H9 (cell line): ENCODE measurements around the gene TESK1. TPM values are rescaled to one million over a fixed set of nuclear protein-coding genes. Genes with fewer than 3 reads are reported as not detected.

Experiments used
- DNase-seq: peaks from one replicate; pipeline ENCODE4 v3.0.0-alpha.2; 2017
- H2AFZ ChIP-seq: one replicate; pipeline ENCODE4 v1.6.1; 2013; ENCODE audit warnings: mild to moderate bottlenecking, low read length, control low read depth, moderate library complexity
- H2AK5ac ChIP-seq: 2 replicates; pipeline ENCODE4 v1.6.1; 2013; ENCODE audit warnings: low read length, control low read depth, mixed read lengths; ENCODE audit not compliant: insufficient read length
- H2BK120ac ChIP-seq: one replicate; pipeline ENCODE4 v1.6.1; 2013; ENCODE audit warnings: low read depth, mild to moderate bottlenecking, low read length, control low read depth, inconsistent platforms; ENCODE audit not compliant: poor library complexity, severe bottlenecking
- H2BK12ac ChIP-seq: 2 replicates; pipeline ENCODE4 v1.6.1; 2013; ENCODE audit warnings: low read length, control low read depth, mixed read lengths, low read depth; ENCODE audit not compliant: insufficient read length
- H2BK15ac ChIP-seq: 2 replicates; pipeline ENCODE4 v1.6.1; 2013; ENCODE audit warnings: low read depth, low read length, control low read depth
- H2BK20ac ChIP-seq: one replicate; pipeline ENCODE4 v1.6.1; 2013; ENCODE audit warnings: low read depth, mild to moderate bottlenecking, low read length, control low read depth, inconsistent platforms; ENCODE audit not compliant: poor library complexity, severe bottlenecking
- H2BK5ac ChIP-seq: 2 replicates; pipeline ENCODE4 v1.6.1; 2013; ENCODE audit warnings: low read length, control low read depth, mixed read lengths; ENCODE audit not compliant: insufficient read length
- H3K14ac ChIP-seq: 2 replicates; pipeline ENCODE4 v1.6.1; 2013; ENCODE audit warnings: low read length, control low read depth; ENCODE audit not compliant: insufficient read depth
- H3K18ac ChIP-seq: 2 replicates; pipeline ENCODE4 v1.6.1; 2013; ENCODE audit warnings: low read depth, mild to moderate bottlenecking, mixed read lengths, low read length, control low read depth; ENCODE audit not compliant: insufficient read length
- H3K23ac ChIP-seq: 2 replicates; pipeline ENCODE4 v1.6.1; 2013; ENCODE audit warnings: low read length, control low read depth, mixed read lengths, low read depth; ENCODE audit not compliant: insufficient read length
- H3K23me2 ChIP-seq: 2 replicates; pipeline ENCODE4 v1.6.1; 2013; ENCODE audit warnings: low read depth, mild to moderate bottlenecking, mixed read lengths, low read length, control low read depth; ENCODE audit not compliant: insufficient read length, poor library complexity, severe bottlenecking
- H3K27ac ChIP-seq: 2 replicates; pipeline ENCODE4 v1.5.1; 2013; ENCODE audit warnings: low read length, control low read depth, mixed read lengths, low read depth; ENCODE audit not compliant: insufficient read length
- H3K27me3 ChIP-seq: 2 replicates; pipeline ENCODE4 v1.6.1; 2013; ENCODE audit warnings: low read length, control low read depth, inconsistent platforms; ENCODE audit not compliant: insufficient read depth
- H3K4ac ChIP-seq: 2 replicates; pipeline ENCODE4 v1.6.1; 2013; ENCODE audit warnings: low read depth, mild to moderate bottlenecking, control low read depth, inconsistent platforms, low read length, moderate library complexity
- H3K4me1 ChIP-seq: 2 replicates; pipeline ENCODE4 v1.6.1; 2013; ENCODE audit warnings: low read length, control low read depth, inconsistent platforms; ENCODE audit not compliant: insufficient read depth
- H3K4me2 ChIP-seq: 2 replicates; pipeline ENCODE4 v1.6.1; 2013; ENCODE audit warnings: low read length, control low read depth, mixed read lengths; ENCODE audit not compliant: insufficient read length, insufficient read depth
- H3K56ac ChIP-seq: 2 replicates; pipeline ENCODE4 v1.6.1; 2013; ENCODE audit warnings: low read depth, mild to moderate bottlenecking, mixed read lengths, low read length, control low read depth; ENCODE audit not compliant: insufficient read length
- H3K79me1 ChIP-seq: 2 replicates; pipeline ENCODE4 v1.6.1; 2013; ENCODE audit warnings: low read depth, mild to moderate bottlenecking, moderate library complexity, low read length, control low read depth, inconsistent platforms; ENCODE audit not compliant: insufficient read depth, poor library complexity, severe bottlenecking
- H3K79me2 ChIP-seq: 2 replicates; pipeline ENCODE4 v1.6.1; 2013; ENCODE audit warnings: low read length, control low read depth, inconsistent platforms; ENCODE audit not compliant: insufficient read depth
- H3K9ac ChIP-seq: 2 replicates; pipeline ENCODE4 v1.6.1; 2013; ENCODE audit warnings: low read length, control low read depth, mixed read lengths; ENCODE audit not compliant: insufficient read length; ENCODE audit errors: extremely low read depth
- H3K9me3 ChIP-seq: one replicate; pipeline ENCODE4 v1.6.1; 2013; ENCODE audit warnings: low read depth, low read length, inconsistent platforms; ENCODE audit not compliant: control insufficient read depth
- H3T11ph ChIP-seq: one replicate; pipeline ENCODE4 v1.6.1; 2013; ENCODE audit warnings: mild to moderate bottlenecking, low read length, control low read depth, inconsistent platforms
- H4K20me1 ChIP-seq: one replicate; pipeline ENCODE4 v1.6.1; 2013; ENCODE audit not compliant: control insufficient read depth, insufficient read length, insufficient read depth
- H4K5ac ChIP-seq: 2 replicates; pipeline ENCODE4 v1.6.1; 2013; ENCODE audit warnings: low read depth, mild to moderate bottlenecking, mixed read lengths, low read length, control low read depth; ENCODE audit not compliant: insufficient read length
- H4K8ac ChIP-seq: replicated peaks from 2 replicates; pipeline ENCODE4 v1.6.1; 2013; ENCODE audit warnings: low read length, control low read depth, mixed read lengths, low read depth; ENCODE audit not compliant: insufficient read length
- H4K91ac ChIP-seq: 2 replicates; pipeline ENCODE4 v1.6.1; 2013; ENCODE audit warnings: low read depth, mild to moderate bottlenecking, moderate library complexity, mixed read lengths, low read length, control low read depth; ENCODE audit not compliant: insufficient read length
- H3K27ac Mint-ChIP-seq, 3 experiments: 2 replicates in 2 of 3; 3 replicates in 1 of 3; pipeline ENCODE4 v1.8.0; 2020 to 2021; ENCODE audit warnings: mixed read lengths in 3 of 3, mild to moderate bottlenecking in 1 of 3, moderate library complexity in 1 of 3
- H3K27me3 Mint-ChIP-seq: 2 replicates; pipeline ENCODE4 v1.8.0; 2021; ENCODE audit warnings: low read depth, mild to moderate bottlenecking, moderate library complexity, mixed read lengths
- H3K36me3 Mint-ChIP-seq, 3 experiments: 2 replicates in 2 of 3; 3 replicates in 1 of 3; pipeline ENCODE4 v1.8.0; 2020 to 2021; ENCODE audit warnings: low read depth in 3 of 3, mixed read lengths in 3 of 3; ENCODE audit not compliant: insufficient read depth in 1 of 3
- H3K4me1 Mint-ChIP-seq, 2 experiments: 2 replicates each; pipeline ENCODE4 v1.8.0; 2020; ENCODE audit warnings: mixed read lengths in 2 of 2
- H3K4me3 Mint-ChIP-seq, 2 experiments: 2 replicates in 1 of 2; 3 replicates in 1 of 2; pipeline ENCODE4 v1.8.0; 2020 to 2021; ENCODE audit warnings: mild to moderate bottlenecking in 2 of 2, mixed read lengths in 2 of 2, moderate library complexity in 1 of 2
- H3K9me3 Mint-ChIP-seq, 2 experiments: 2 replicates in 1 of 2; 3 replicates in 1 of 2; pipeline ENCODE4 v1.8.0; 2020; ENCODE audit warnings: mild to moderate bottlenecking in 2 of 2, mixed read lengths in 2 of 2, moderate library complexity in 1 of 2
- WGBS: extraction: QIAGEN DNeasy Blood & Tissue Kit; methylation state at CpG from one replicate; pipeline ENCODE4 v1.1.7; 2013; ENCODE audit warnings: missing lambda C conversion rate, low lambda C conversion rate, mixed read lengths; ENCODE audit not compliant: insufficient read length; ENCODE audit errors: extremely low coverage; 5-methylcytosine and 5-hydroxymethylcytosine counted together
- total RNA-seq: library from RNA; stranded (reverse); gene quantifications from 2 replicates; pipeline ENCODE4 v1.2.1, GENCODE V29; 2021
- TF ChIP-seq, protein P1 (sequence below): fragments of 200-600 bp; sonication (generic); conservative IDR thresholded peaks from 3 replicates; pipeline ENCODE4 v1.8.0; 2021; ENCODE audit warnings: antibody characterized with exemption, mild to moderate bottlenecking

Gene TESK1
- total RNA-seq, 1 experiment from 2014 or later = 28.6 TPM

DNA sequence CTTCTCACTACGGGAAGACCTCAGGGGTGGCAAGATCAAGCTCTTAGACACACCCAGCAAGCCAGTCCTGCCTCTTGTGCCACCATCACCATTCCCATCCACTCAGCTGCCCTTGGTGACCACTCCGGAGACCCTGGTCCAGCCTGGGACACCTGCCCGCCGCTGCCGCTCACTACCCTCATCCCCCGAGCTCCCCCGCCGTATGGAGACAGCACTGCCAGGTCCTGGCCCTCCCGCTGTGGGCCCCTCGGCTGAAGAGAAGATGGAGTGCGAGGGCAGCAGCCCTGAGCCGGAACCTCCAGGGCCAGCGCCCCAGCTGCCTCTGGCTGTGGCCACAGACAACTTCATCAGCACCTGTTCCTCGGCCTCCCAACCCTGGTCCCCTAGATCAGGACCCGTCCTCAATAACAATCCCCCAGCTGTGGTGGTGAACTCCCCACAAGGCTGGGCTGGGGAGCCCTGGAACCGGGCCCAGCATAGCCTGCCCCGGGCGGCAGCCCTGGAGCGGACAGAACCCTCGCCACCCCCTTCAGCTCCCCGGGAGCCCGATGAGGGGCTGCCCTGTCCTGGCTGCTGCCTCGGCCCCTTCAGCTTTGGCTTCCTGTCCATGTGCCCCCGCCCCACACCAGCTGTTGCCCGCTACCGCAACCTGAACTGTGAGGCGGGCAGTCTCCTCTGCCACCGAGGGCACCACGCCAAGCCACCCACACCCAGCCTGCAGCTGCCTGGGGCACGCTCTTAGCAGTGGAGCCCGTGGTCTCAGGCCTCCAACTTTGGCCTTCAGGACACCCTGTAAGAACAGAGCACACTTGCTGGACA, 4.1 kb downstream of the TESK1 start:
- Histone ChIP-seq H3K4me1 (no peaks in the 10 kb centered on the region), H4K8ac (no peak overlapping the region), H3K9ac (no peak overlapping the region), H3K4ac (no peak overlapping the region), H3K56ac (no peak overlapping the region), H3K27ac (no peak overlapping the region), H3K14ac (no peak overlapping the region), H3T11ph (no peak overlapping the region), H2AFZ (no peak overlapping the region), H2BK120ac (no peak overlapping the region), H3K79me2 (no peaks in the 10 kb centered on the region), H3K18ac (no peak overlapping the region), H2BK5ac (no peak overlapping the region), H3K23ac (no peak overlapping the region), H4K20me1 (no peaks in the 10 kb centered on the region), H2BK20ac (no peak overlapping the region), H2BK12ac (no peak overlapping the region), H4K5ac (no peak overlapping the region), H3K23me2 (peaks cover 14% of the 10 kb centered on the region), H3K27me3 (no peaks in the 10 kb centered on the region), H3K4me2 (no peak overlapping the region), H2BK15ac (no peak overlapping the region), H3K79me1 (no peaks in the 10 kb centered on the region), H3K9me3 (no peaks in the 10 kb centered on the region), H2AK5ac (no peak overlapping the region), H4K91ac (no peak overlapping the region)
- TF ChIP-seq, protein P1, sequence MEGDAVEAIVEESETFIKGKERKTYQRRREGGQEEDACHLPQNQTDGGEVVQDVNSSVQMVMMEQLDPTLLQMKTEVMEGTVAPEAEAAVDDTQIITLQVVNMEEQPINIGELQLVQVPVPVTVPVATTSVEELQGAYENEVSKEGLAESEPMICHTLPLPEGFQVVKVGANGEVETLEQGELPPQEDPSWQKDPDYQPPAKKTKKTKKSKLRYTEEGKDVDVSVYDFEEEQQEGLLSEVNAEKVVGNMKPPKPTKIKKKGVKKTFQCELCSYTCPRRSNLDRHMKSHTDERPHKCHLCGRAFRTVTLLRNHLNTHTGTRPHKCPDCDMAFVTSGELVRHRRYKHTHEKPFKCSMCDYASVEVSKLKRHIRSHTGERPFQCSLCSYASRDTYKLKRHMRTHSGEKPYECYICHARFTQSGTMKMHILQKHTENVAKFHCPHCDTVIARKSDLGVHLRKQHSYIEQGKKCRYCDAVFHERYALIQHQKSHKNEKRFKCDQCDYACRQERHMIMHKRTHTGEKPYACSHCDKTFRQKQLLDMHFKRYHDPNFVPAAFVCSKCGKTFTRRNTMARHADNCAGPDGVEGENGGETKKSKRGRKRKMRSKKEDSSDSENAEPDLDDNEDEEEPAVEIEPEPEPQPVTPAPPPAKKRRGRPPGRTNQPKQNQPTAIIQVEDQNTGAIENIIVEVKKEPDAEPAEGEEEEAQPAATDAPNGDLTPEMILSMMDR = no peak
- Mint-ChIP-seq H3K36me3 (peaks cover 9 to 25% (median 21%) of the 10 kb centered on the region in 3 experiments; a peak in 6 of 7 replicates), H3K27ac (no peak overlapping the region), H3K27me3 (no peaks in the 10 kb centered on the region; the same call in 1 of the 2 replicates), H3K4me3 (no peak overlapping the region; a peak in 1 of 5 replicates), H3K9me3 (no peaks in the 10 kb centered on the region; a peak in 2 of 5 replicates), H3K4me1 (peaks cover 7 to 11% of the 10 kb centered on the region in 2 experiments)
- no CpG with 5 or more reads among the region's 31 CpGs for WGBS
- DNase-seq = no peak
